Activated CD4-positive, alpha-beta memory T cell treated with anti-CD3 and anti-CD28 coated beads for 36 hours (primary cell): ENCODE results near the gene CHST3. TPM values are rescaled to one million over a fixed set of nuclear protein-coding genes. Genes with fewer than 3 reads are reported as not detected.
"Not testable (repeated sequence)": the region's sequence is repeated elsewhere in the genome, so short reads cannot be mapped to it uniquely, and the experiment has no call there.

Experiments used
- CTCF ChIA-PET: fragments of 350-600 bp; sonication (Branson Sonifier 250); formaldehyde crosslinking; loops from one replicate; lab custom pipeline; 2021; ENCODE audit warnings: antibody characterized with exemption, inconsistent platforms; lab: Charles Lee
- POLR2A ChIA-PET: fragments of 350-600 bp; sonication (Branson Sonifier 250); formaldehyde crosslinking; loops from one replicate; lab custom pipeline; 2021; ENCODE audit warnings: antibody characterized with exemption; lab: Charles Lee
- DNase-seq: peaks from one replicate; pipeline ENCODE4 v3.0.0-alpha.2; 2020
- H3K27ac Mint-ChIP-seq: one replicate; pipeline ENCODE4 v1.8.0; 2021; ENCODE audit warnings: mixed read lengths
- H3K27me3 Mint-ChIP-seq: one replicate; pipeline ENCODE4 v1.8.0; 2021; ENCODE audit warnings: mixed read lengths
- H3K36me3 Mint-ChIP-seq: one replicate; pipeline ENCODE4 v1.8.0; 2021; ENCODE audit warnings: mixed read lengths
- H3K4me1 Mint-ChIP-seq: one replicate; pipeline ENCODE4 v1.8.0; 2021; ENCODE audit warnings: low read depth, mixed read lengths
- H3K4me3 Mint-ChIP-seq: one replicate; pipeline ENCODE4 v1.8.0; 2021; ENCODE audit warnings: mild to moderate bottlenecking, mixed read lengths
- H3K9me3 Mint-ChIP-seq: one replicate; pipeline ENCODE4 v1.8.0; 2021; ENCODE audit warnings: mixed read lengths
- intact Hi-C: fragments of 100-400 bp; cut with micrococcal nuclease; formaldehyde crosslinking; loops from one replicate; pipeline ENCODE4 v1.15.1; 2023
- total RNA-seq, 2 experiments: library from RNA; stranded (reverse); gene quantifications; one replicate each; pipeline ENCODE4 v1.2.3, GENCODE V29; 2021

The CHST3 gene
- total RNA-seq, 2 experiments from 2014 or later, result 0.19 to 0.31 TPM

DNA sequence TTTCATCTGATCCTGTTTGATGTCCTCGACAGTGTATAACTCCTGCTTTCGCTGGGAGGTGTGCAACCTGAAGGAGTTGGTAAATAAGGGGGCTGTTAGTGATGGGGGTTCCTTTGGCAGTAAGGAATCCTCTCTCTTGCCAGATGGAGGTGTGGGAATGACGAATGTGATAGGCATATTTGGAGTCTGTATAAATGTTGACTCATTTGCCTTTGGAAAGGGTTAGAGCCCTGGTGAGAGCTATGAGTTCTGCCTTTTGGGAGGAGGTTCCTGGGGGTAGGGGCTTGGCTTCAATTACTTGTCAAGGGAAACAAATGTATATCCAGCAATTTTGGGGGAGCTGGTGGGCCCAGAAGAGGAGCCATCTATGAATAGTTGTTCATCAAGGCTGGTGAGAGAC lies 11.4 kb upstream of the CHST3 start:
- CTCF ChIA-PET, result interaction anchor here (1.0 to 7.3 kb wide), 4 partner anchors 10 to 96 kb away, joined by 3 to 78 read pairs (median 3); no protein-coding TSS in a partner anchor
- peaks cover 21% of the 10 kb centered on the region for H3K36me3 Mint-ChIP-seq
- H3K4me1 Mint-ChIP-seq, result no peaks in the 10 kb centered on the region
- no peak overlapping the region for H3K27ac Mint-ChIP-seq
- H3K4me3 Mint-ChIP-seq, result no peak overlapping the region
- peaks cover 4% of the 10 kb centered on the region for H3K27me3 Mint-ChIP-seq
- intact Hi-C loops, result no loop called here
- DNase-seq, result no peak
- POLR2A ChIA-PET, result no interaction called here
- peaks cover 27% of the 10 kb centered on the region for H3K9me3 Mint-ChIP-seq

DNA sequence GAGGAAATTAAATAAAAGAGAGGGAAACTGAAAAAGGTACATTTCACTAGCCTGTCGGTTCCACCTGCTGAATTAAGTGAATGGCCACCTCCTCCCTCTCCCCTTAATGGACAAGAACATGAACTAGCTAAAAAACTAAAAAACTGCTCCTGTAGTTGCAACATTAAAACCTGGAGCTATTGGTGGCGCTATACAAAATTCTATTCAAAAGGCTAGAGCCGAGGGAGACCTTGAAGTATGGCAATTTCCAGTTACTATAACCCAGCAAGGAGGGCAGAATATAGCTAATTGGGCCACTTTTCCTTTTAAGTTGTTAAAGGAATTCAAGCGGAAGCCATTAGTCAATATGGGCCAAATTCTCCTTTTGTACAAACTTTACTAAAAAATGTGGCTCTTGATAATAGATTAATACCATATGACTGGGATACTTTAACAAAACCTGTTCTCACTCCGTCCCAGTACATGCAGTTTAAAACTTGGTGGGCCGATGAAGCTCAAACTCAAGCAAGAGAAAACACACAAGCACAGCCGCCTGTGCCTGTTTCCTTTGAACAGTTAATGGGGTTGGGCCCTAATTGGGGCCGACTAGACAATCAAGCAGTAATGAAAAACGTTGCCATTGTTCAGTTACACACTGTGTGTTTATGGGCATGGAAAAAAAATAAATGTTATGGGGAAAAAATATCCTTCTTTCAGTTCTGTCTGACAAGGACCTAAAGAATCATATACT lies 6.5 kb upstream of the CHST3 start:
- H3K4me1 Mint-ChIP-seq, result no peaks in the 10 kb centered on the region
- H3K27me3 Mint-ChIP-seq, result peaks cover 18% of the 10 kb centered on the region
- intact Hi-C loops, result no loop called here
- peaks cover 19% of the 10 kb centered on the region for H3K9me3 Mint-ChIP-seq
- H3K4me3 Mint-ChIP-seq, result no peak overlapping the region
- DNase-seq, result no peak
- ChIA-PET POLR2A (no interaction called here), CTCF (interaction anchor here (0.6 to 7.3 kb wide), 8 partner anchors 11 to 379 kb away, joined by 3 to 78 read pairs (median 4); no protein-coding TSS in a partner anchor)
- H3K27ac Mint-ChIP-seq, result no peak overlapping the region
- H3K36me3 Mint-ChIP-seq, result peaks cover 11% of the 10 kb centered on the region

DNA sequence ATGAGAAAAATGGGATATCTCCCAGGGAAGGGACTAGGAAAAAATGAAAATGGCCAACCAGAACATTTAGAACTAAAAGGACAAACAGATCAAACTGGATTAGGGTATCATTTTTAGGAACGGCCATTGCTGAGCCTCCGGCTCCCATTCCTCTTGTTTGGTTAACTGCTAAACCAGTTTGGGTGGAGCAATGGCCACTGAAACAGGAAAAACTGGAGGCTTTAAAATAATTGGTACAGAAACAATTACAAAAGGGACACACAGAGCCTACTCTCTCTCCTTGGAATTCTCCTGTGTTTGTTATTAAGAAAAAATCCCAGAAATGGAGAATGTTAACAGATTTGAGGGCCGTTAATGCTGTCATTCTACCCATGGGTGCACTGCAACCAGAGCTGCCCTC lies 4.7 kb upstream of the CHST3 start:
- peaks cover 28% of the 10 kb centered on the region for H3K27me3 Mint-ChIP-seq
- ChIA-PET CTCF (interaction anchor here (1.4 to 1.5 kb wide), 2 partner anchors 11 to 89 kb away, joined by 3 read pairs; no protein-coding TSS in a partner anchor), POLR2A (no interaction called here)
- peaks cover 11% of the 10 kb centered on the region for H3K36me3 Mint-ChIP-seq
- no peaks in the 10 kb centered on the region for H3K4me1 Mint-ChIP-seq
- peaks cover 18% of the 10 kb centered on the region for H3K9me3 Mint-ChIP-seq
- DNase-seq, result no peak
- intact Hi-C loops, result no loop called here
- no peak overlapping the region for H3K27ac Mint-ChIP-seq
- H3K4me3 Mint-ChIP-seq, result no peak overlapping the region

DNA sequence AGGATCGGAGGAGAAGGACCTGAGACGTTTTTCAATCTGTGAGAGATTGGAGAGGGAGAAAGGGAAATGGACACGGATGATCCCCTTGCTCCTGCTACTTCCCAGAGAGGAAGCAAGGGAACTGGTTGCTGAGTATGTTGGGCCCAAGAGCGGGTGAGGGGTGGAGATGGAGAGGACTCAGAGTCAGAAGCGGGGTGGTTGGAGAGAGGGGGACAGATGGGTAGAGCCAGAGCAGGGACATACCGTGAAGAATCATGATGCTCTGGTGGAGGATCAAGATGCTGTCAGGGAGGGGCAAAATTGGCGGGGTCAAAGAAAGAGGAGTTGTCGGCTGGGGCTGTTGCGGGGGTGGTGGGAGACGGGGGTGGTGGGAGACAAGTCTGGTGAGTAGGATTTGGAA lies 2.4 kb upstream of the CHST3 start:
- no peak overlapping the region for H3K4me3 Mint-ChIP-seq

DNA sequence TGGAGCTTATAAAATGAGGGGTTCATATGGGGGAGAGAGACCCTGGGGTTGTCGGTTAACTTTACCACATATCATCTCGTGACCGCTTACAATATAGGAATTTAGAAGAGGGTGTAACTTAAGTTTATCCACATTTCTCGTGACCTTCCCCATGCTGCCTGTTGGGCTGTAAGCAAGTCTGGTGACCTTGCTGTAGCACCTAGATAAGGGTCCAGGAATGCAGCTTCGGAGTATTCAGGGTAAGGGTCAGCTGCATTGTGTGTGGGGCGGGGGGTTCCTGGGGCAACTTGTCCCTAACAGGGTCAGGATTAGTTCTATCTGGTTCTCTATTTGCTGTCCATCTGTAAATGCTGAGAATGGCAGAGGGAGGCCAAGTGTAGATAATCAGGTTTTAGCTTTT lies 1.3 kb upstream of the CHST3 start:
- H3K36me3 Mint-ChIP-seq, result no peaks in the 10 kb centered on the region
- no peak overlapping the region for H3K27ac Mint-ChIP-seq
- H3K4me3 Mint-ChIP-seq, result no peak overlapping the region
- no peaks in the 10 kb centered on the region for H3K9me3 Mint-ChIP-seq
- CTCF ChIA-PET, result interaction anchor here (1.0 to 1.9 kb wide), 3 partner anchors 15 to 86 kb away, joined by 3 to 9 read pairs (median 3); no protein-coding TSS in a partner anchor
- intact Hi-C loops, result loop anchor here (10.0 kb wide), 1 partner anchor 372 kb away; no protein-coding TSS in a partner anchor
- POLR2A ChIA-PET, result no interaction called here
- peaks cover 9% of the 10 kb centered on the region for H3K4me1 Mint-ChIP-seq
- DNase-seq, result no peak
- H3K27me3 Mint-ChIP-seq, result peaks cover 50% of the 10 kb centered on the region

More for the DNA sequence above, 2.4 kb upstream of the CHST3 start:
- Mint-ChIP-seq H3K9me3 (no peaks in the 10 kb centered on the region), H3K27ac (no peak overlapping the region), H3K27me3 (peaks cover 47% of the 10 kb centered on the region), H3K36me3 (no peaks in the 10 kb centered on the region), H3K4me1 (peaks cover 9% of the 10 kb centered on the region)
- no peak for DNase-seq
- intact Hi-C loops, result loop anchor here (10.0 kb wide), 1 partner anchor 373 kb away; no protein-coding TSS in a partner anchor
- ChIA-PET CTCF (no interaction called here), POLR2A (no interaction called here)

DNA sequence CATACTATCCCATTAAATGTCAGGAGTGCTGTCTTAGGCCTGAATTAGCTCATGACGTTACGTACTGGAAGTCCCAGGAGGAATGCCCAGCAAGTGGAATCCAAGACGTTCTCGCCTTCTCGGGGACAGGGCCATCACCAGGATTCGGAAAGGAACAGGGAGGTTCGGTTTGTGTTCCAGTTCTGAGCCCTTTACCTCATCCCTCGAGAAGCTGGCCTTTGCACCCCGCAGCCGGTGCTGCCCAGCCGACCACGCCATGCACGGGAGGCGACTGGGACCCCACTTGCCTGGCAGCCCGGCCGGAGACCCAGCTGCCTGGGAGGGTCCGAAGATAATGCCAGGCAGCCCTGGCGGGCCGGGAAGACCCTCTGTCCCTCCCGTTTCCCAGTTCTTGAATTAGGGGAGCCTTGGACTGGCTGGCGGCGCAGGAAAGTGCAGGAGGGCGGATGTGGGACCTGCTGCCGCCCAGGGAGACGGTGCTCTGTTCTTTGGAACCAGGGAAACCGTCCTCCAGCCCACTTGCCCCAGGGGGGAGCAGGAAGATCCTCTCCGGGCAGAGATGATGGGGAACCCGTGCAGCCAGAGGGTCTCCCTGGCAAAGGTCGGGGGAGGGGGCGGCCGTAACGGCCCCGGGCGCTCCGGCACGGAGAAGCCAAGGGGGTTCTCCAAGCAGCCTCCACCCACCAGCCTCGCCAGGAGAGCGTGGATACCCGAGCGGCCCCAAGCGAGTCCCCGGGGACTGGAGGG lies 671 bp upstream of the CHST3 start:
- no peak overlapping the region for H3K4me3 Mint-ChIP-seq
- CTCF ChIA-PET, result interaction anchor here (1.0 to 1.9 kb wide), 3 partner anchors 15 to 86 kb away, joined by 3 to 9 read pairs (median 3); no protein-coding TSS in a partner anchor
- no peaks in the 10 kb centered on the region for H3K36me3 Mint-ChIP-seq

DNA sequence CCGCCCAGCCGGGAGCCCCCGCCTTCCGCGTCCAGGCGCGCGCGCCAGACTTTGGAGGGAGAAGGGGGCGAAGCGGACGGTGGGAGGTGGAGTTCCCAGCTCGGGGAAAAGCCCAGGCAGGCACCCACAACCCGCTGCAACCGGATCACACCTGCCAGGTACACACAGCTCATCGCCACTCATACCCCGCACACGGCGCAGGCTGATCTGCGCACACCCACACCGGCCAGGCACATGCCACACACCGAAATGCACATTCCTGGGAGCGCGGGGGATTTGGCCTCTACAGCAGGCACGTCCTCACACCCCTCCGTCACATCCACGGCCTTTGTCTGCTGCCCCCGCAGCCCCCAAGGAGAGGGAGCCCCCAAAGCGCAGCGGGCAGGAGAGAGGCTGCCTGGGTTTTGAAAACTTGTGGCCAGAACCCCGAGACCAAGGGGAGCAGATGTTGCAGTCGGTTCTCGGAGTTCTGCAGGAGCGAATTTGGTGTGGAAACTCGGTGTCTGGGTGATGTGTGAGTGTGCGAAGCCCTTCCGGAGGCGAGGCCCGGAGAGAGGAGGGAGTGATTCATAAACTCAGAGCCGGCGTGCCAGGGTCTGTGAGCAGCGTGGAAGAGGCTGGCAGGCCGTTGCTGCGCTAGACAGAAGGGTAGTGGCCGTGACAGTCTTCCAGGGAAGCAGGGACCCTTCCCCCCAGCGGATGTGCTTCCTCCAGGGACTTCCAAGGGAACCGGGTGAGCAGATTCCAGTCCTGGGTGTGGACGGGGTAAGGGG lies 734 bp downstream of the CHST3 start:
- POLR2A ChIA-PET, result no interaction called here
- H3K9me3 Mint-ChIP-seq, result no peaks in the 10 kb centered on the region
- H3K27me3 Mint-ChIP-seq, result peaks cover 50% of the 10 kb centered on the region
- intact Hi-C loops, result loop anchor here (10.0 kb wide), 1 partner anchor 370 kb away; no protein-coding TSS in a partner anchor
- no peaks in the 10 kb centered on the region for H3K36me3 Mint-ChIP-seq
- H3K4me1 Mint-ChIP-seq, result peaks cover 9% of the 10 kb centered on the region
- peak overlapping the region; percentile 66 for H3K4me3 Mint-ChIP-seq
- no peak overlapping the region for H3K27ac Mint-ChIP-seq
- CTCF ChIA-PET, result interaction anchor here (0.7 kb wide), 1 partner anchor 9 kb away, joined by 3 read pairs; no protein-coding TSS in a partner anchor
- DNase-seq, result peak; percentile 57

More for the DNA sequence above, 671 bp upstream of the CHST3 start:
- Mint-ChIP-seq H3K9me3 (no peaks in the 10 kb centered on the region), H3K4me1 (peaks cover 9% of the 10 kb centered on the region), H3K27me3 (peaks cover 54% of the 10 kb centered on the region), H3K27ac (no peak overlapping the region)
- no peak for DNase-seq
- POLR2A ChIA-PET, result no interaction called here
- intact Hi-C loops, result loop anchor here (10.0 kb wide), 1 partner anchor 371 kb away; no protein-coding TSS in a partner anchor

DNA sequence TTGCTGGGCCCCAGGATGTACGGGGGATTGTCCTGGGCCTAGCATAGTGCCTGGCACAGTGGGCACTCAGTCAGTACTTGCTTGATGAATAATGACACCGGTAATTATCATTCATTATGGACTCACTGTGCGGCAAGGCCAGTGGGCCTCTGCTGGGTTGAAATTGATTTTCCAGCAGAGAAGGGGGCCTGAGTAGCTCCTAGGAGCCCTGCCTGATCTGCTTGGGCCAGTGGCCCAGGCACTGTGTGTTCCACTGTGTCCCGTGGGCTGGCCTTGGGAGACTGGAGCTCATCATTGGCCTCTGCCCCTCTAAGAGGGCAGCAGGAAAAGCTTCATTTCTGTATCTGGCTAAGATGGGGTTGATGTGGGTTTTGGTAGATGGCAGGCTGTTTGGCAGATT lies 1.4 kb downstream of the CHST3 start:
- no peak for DNase-seq
- intact Hi-C loops, result loop anchor here (1.0 to 10.0 kb wide), 2 partner anchors 9 to 369 kb away; no protein-coding TSS in a partner anchor
- H3K27me3 Mint-ChIP-seq, result peaks cover 50% of the 10 kb centered on the region
- CTCF ChIA-PET, result interaction anchor here (0.7 to 1.2 kb wide), 2 partner anchors 10 to 69 kb away, joined by 3 to 7 read pairs; no protein-coding TSS in a partner anchor
- H3K27ac Mint-ChIP-seq, result no peak overlapping the region
- peaks cover 9% of the 10 kb centered on the region for H3K4me1 Mint-ChIP-seq
- no peaks in the 10 kb centered on the region for H3K36me3 Mint-ChIP-seq
- peak overlapping the region; percentile 21 for H3K4me3 Mint-ChIP-seq
- no peaks in the 10 kb centered on the region for H3K9me3 Mint-ChIP-seq
- POLR2A ChIA-PET, result no interaction called here

DNA sequence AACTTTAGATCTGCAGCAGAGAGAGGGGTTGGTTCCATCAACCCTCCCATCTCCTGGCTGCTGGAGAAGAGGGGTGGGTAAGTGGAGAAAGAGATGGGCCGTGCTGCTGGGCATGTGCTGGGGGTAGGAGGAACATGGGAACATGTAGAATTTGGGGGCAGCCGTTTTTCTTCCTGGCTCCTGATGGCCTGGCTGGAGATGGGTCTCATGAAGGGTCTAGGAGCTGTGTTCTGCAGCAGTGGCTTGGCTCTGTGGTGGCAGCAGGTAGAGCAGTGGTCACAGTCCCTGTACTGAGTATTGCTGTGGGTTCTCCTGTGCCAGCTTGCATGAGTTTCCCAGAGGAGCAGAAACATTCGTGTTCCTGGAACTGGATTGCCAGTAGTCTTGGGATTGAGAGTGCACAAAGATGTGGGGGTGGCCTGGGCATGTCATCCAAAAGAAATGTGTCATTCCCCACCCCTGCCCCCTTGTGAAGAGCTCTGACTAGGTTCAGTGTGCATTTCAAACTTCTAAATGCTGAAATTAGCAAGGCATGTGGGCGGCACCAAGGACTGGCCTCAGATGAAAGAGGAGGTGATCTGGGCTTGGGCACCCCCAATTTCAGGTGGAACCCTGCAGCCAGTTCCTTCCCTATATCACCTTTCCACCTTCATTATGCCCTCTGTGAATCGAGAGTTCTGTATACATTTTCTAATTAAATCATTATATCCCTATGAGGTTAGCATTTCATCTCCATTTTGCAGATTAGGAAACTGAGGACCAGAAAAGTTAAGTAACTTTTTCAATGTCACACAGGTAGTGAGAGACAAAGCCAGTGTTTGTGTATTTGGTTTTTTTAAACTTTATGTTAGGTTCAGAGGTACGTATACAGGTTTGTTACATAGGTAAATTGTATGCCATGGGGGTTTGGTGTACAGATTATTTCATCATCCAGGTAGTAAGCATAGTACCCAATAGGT lies 2.1 kb downstream of the CHST3 start:
- Mint-ChIP-seq H3K4me1 (peaks cover 9% of the 10 kb centered on the region), H3K36me3 (no peaks in the 10 kb centered on the region), H3K27ac (no peak overlapping the region), H3K9me3 (no peaks in the 10 kb centered on the region), H3K27me3 (peaks cover 47% of the 10 kb centered on the region), H3K4me3 (no peak overlapping the region)
- ChIA-PET CTCF (interaction anchor here (1.2 to 1.3 kb wide), 2 partner anchors 19 to 70 kb away, joined by 3 to 7 read pairs; no protein-coding TSS in a partner anchor), POLR2A (no interaction called here)
- intact Hi-C loops, result loop anchor here (1.0 to 10.0 kb wide), 2 partner anchors 8 to 368 kb away; no protein-coding TSS in a partner anchor
- no peak for DNase-seq

DNA sequence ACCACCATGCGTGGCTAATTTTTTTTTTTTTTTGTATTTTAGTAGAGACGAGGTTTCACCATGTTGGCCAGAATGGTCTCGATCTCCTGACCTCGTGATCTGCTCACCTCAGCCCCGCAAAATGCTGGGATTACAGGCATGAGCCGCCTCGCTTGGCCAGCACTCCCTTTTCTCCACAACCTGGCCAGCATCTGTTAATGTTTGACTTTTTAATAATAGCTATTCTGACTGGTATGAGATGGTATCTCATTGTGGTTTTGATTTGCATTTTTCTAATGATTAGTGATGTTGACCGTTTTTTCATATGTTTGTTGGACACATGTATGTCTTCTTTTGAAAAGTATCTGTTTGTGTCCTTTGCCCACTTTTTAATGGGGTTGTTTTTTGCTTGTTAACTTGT lies 3.8 kb downstream of the CHST3 start:
- H3K9me3 Mint-ChIP-seq, H3K4me3 Mint-ChIP-seq, POLR2A ChIA-PET, DNase-seq, H3K27ac Mint-ChIP-seq, H3K36me3 Mint-ChIP-seq: not testable (repeated sequence)
- H3K27me3 Mint-ChIP-seq, result peaks cover 34% of the 10 kb centered on the region
- H3K4me1 Mint-ChIP-seq, result peaks cover 12% of the 10 kb centered on the region
- intact Hi-C loops, result loop anchor here (10.0 kb wide), 1 partner anchor 367 kb away; no protein-coding TSS in a partner anchor
- CTCF ChIA-PET, result interaction anchor here (1.6 kb wide), 1 partner anchor 81 kb away, joined by 4 read pairs; no protein-coding TSS in a partner anchor
